GM21381 (cell line): ENCODE measurements around the gene PLCG1.

Experiments used
- ATAC-seq: cut with Tn5 transposase; IDR thresholded peaks from one replicate; pipeline ENCODE4 v1.9.1; 2021; ENCODE audit warnings: mild to moderate bottlenecking, moderate library complexity; ENCODE audit not compliant: unreplicated experiment

PLCG1 gene

GRCh38 chr20:41165001-41165882, 27.9 kb downstream of the PLCG1 start:
- ATAC-seq: no peak

- no peak for ATAC-seq
Measured at GRCh38 chr20:41166201-41167117, 29.1 kb downstream of the PLCG1 start.

- ATAC-seq: no peak
Measured at GRCh38 chr20:41167118-41167470, 29.8 kb downstream of the PLCG1 start.

- ATAC-seq: peak; percentile 67
Measured at GRCh38 chr20:41167481-41168253, 30.3 kb downstream of the PLCG1 start.

GRCh38 chr20:41168281-41169161, 31.2 kb downstream of the PLCG1 start:
- ATAC-seq: no peak

- no peak for ATAC-seq
Measured at GRCh38 chr20:41169162-41169690, 31.9 kb downstream of the PLCG1 start.

GRCh38 chr20:41169791-41170351, 32.5 kb downstream of the PLCG1 start:
- no peak for ATAC-seq

- no peak for ATAC-seq
Measured at GRCh38 chr20:41170386-41171105, 33.2 kb downstream of the PLCG1 start.

GRCh38 chr20:41171736-41172295, 34.5 kb downstream of the PLCG1 start:
- no peak for ATAC-seq

- ATAC-seq: no peak
Measured at GRCh38 chr20:41172296-41173140, 35.2 kb downstream of the PLCG1 start.

GRCh38 chr20:41173161-41173721, 35.9 kb downstream of the PLCG1 start:
- ATAC-seq: peak; percentile 77

GRCh38 chr20:41173791-41174341, 36.5 kb downstream of the PLCG1 start:
- ATAC-seq: no peak

- no peak for ATAC-seq
Measured at GRCh38 chr20:41174373-41174772, 37.0 kb downstream of the PLCG1 start.

- ATAC-seq: no peak
Measured at GRCh38 chr20:41174782-41175181, 37.4 kb downstream of the PLCG1 start.

- no peak for ATAC-seq
Measured at GRCh38 chr20:41175201-41175651, 37.9 kb downstream of the PLCG1 start.

- ATAC-seq: no peak
Measured at GRCh38 chr20:41175727-41176330, 38.5 kb downstream of the PLCG1 start.
